GM18498 (cell line): Measurements from ENCODE around the gene SLC7A8.

Experiments
- ATAC-seq: cut with Tn5 transposase; IDR thresholded peaks from one replicate; pipeline ENCODE4 v1.9.1; 2021; ENCODE audit warnings: mild to moderate bottlenecking, moderate library complexity; ENCODE audit not compliant: unreplicated experiment

The SLC7A8 gene

DNA sequence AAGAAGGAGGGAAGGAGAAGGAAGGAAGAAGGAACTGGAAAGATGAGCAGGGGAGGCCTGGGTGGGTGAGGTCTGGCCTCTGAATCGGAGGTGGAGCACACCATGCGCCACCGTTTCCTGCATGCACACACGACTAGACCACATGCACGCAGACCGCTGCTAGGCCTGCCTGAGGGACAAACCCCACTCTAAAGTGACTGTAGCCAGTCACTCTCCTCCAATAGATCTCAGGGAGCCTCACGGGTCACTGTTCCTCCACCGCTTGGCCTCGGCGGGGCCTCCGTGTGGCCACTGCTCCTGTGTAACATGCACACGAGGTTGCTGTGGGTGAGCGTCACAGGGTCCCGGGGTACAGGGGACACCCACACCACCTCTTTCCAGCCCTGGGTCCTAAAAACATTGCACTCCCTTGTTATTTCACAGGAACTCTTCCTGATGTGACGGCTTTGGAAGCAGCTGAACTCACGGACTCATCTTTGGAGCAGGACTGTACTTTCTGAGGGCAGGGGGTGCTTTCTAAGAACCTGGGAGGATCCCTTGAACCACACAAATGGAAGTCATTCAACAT, 46.8 kb downstream of the SLC7A8 start:
- no peak for ATAC-seq

DNA sequence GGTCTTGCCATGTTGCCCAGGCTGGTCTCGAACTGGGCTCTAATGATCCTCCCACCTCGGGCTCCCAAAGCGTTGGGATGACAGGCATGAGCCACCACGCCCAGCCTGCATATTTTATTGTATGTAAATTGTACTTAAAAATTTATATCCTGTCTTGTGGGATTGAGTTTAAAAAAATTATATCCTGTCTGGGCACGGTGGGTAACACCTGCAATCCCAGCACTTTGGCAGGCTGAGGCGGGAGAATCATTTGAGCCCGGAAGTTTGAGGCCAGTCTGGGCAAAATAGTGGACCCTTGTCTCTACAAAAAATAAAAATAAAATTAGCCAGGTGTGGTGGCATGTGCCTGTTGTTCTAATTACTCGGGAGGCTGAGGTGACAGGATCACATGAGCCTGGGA, 50.5 kb downstream of the SLC7A8 start:
- no peak for ATAC-seq

DNA sequence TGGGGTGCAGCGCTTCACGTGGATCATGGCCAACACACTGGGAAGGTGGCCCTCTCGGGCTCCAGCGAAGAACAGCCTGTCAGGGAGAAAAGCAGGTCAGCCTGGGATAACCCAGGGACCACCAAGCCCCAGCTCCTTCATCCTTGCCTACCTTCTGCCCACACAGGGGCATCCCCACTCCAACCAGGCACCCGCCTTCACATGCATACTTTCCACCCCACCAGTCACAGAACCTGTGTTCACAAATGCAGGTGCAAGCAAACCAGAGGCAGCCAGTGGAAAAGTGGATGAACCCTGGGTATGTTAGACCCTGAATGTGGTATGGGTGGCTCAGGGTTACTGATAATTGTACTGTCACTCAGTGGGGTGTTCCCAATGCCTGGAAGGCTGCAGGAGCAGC, 52.0 kb downstream of the SLC7A8 start:
- ATAC-seq = no peak

DNA sequence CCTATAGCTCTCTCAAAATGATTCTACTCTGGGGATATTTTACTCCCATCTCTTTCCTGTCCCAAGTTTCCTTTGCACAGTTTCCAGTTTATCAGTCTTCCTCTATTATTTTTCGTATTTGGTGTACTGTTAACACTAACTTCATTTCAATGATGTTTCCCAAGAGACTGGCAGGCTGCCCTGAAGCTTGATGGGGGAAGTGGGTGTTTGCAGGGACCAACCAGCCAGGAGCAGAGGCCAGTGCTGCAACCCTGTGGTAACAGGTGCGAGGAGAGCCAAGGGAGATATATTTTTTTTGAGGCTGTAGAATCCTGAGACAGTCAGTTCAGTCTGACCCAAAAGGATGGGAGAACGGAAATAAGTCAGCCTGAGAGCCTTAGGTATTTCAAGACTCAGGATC, 52.6 kb downstream of the SLC7A8 start:
- no peak for ATAC-seq

DNA sequence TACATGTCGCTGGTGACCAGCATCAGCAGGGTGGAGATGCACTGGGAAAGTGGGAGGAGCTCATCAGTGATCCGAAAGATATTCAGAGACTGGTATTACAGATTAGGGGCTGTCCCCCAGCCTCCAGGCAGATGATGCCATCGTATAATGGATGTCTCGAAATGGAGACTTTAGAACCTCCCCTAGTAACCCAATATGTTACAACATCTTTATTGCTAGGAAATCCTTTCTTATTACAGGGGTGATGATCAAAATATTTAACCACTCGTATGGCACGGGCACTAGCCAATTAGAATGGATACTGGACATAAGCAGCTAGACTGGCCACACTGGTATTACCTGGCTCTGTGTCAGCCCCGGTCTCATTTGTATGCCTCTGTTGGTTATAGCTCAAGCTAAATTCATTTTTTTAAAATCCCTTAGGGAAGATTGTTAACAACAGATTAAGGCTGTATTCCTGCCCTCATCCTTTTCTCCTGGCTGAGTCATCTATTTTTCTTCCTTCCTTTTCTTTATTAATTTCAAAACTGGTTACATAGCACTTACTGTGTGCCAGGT, 53.6 kb downstream of the SLC7A8 start:
- ATAC-seq = no peak

DNA sequence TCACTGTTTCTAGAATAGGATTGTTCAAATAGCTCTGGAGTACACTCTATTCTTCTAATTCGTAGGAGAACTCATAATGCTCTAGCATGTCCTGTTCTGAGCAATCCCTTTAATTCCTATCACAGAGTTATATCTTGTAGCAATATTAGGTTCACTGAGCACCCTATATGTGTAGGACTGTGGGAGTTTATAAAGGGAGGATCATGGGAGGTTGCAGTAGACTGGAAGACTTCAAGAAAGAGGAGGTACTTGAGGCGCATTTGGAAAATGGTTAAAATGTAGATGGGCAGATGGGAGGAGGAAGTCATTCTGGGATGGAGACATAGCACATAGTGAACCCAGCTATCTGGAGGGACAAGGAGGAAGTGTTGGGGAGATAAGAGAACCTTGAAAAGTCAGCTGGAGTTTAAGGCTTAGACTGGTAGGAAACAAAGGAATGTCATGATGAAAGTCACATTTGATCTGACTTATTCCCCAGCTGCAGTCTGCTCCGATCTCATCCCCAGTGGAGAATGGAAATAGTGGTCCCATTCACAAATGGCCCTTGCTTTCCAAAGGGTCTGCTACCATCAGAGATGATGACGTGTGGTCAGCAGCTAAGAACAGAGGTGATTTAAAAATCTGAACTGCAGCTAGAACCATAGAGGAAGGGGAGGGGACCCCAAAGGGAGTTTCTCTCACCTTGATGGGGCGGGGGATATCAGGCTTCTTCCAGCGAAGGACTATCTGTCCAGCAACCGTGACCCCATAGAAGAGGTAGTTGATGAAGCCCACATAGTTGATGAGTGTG, 54.3 kb downstream of the SLC7A8 start:
- ATAC-seq = no peak

DNA sequence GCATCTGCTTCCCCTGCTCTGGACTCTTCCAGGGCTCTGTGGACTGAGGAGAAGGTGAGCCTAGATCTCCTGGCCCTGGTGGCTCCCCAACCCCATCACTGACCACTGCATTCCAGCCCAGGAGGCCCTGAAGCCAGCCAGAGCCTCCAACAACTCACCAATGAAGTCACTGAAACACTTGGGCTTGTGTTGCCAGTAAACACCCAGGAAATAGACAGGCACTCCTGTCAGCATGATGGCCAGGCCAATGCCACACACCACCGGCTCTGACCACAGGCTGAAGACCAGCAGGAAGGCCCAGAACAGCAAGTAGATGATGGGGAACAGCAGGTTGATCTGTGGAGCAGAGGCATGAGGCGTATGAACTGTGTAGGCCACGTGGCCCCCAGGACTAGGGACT, 55.6 kb downstream of the SLC7A8 start:
- ATAC-seq = no peak

DNA sequence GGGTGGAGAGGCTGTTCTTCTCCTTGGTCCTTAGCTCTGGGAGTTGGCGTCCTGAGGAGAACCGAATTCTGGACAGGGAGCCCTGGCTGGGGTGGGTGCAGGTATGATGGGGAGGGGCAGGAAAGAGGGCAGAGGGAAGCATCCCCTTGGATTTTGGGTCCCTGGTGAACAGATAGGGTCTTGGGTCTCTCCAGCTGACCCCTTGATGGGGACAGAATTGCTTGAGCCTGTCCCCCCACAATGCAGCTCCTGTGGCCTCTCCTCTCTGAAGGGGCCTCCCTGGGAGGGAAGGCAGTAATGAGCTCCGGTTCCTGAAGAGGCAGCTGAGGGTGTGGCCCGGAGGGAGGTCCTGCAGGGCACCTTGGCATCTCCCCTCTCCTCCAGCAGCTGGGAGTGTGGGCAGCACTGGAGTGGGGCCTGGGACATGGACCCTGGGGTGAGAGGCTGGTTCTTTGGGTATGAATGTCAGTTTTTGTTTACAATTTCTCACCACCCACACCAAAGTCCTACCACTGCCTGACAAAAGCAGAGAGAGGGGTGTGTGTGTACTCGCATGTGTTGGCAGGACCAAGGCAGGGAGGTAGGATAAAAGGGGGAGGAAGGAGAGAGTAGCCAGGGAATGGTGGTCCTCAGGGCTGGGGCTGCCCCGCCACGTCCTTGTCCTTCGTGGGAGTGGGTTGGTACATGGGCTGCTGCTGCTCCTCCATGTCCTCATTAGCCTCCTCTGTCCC, 56.7 kb downstream of the SLC7A8 start:
- no peak for ATAC-seq

DNA sequence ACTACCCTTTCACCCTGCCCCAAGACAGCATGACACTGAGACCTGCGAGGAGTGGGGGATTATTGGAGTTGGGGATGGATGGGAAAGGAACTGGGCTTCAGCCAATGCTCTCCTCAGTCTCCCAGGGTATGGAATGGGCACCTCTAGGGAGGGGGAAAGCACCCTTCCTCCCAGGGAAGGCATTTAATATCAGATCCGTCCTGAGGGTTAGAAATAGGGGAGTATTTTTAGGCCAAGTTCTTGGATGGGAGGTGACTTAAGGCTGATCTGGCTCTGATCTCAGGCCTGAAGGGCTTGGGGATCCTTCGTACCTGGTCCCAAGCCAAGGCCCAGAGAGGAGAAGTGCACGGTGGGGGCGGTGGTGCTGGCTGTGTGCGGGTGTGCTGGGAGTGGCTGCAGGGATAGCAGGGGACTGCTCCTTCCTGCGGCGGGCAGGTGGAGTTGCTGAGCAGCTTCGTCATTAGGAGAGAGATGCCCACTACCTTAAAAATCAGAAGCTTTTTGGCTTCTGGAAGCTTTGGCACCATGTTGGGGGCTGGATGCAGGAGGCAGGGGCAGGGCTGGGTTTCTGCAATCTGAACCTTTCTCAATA, 57.4 kb downstream of the SLC7A8 start:
- ATAC-seq = no peak

DNA sequence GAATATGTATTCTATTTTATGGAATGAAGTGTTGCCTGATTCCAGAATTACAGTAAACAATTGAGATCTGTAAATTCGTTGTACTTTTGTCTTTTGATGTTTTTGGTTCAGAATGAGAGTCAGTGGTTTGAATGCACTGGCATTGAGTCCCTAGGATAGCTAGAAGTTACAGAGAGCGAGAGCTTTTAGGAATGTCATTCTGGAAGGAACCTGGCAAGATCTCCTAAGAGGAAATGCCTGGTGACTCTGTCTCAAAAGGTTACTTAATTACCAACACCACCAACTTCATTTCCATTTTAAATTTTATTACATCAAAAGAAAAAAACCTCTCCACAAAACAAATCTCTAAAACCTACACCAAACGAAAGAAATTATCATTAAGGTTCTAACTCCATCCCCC, 58.4 kb downstream of the SLC7A8 start:
- ATAC-seq = no peak

DNA sequence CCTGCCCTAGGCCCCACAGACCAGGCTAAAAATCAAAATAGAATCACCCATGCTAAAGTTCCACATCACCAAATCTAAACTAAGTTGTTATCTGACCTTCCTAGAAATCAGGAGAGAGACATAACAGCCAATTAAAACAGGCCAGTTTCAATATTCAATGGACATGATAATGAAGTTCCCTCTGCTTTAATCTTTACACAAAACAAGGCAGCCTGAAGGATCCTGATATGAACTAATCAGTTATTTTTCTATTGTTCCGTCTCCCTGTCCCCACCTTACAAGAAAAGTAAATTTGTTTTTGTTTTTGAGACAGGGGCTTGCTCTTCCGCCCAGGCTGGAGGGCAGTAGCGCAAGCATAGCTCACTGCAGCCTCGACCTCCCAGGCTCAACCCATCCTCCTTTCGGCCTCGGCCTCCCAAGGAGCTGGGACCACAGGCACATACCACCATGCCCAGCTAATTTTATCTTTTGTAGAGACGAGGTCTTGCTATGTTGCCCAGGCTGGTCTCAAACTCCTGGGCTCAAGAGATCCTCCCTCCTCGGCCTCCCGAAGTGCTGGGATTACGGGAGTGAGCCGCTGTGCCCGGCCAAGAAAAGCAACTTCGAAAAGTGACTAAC, 59.0 kb downstream of the SLC7A8 start:
- ATAC-seq = no peak

DNA sequence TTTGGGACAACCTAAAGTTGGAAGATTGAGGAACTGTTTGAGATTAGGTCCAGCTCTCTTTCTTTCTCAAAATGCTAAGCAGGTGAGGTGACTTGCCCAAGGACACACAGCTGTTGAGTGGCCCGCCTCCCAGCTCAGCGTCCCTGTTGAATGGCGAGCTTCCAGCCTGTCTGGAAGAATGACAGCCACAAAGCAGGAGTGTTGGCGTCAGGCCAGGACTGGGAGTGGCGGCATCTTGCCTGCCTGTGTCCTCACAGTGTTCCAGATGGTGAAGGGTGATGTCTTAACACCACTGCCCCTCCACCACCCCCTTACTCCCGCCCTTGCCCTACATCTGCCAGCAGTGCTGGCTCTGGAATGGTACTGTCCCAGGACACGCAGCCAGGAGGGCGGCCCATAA, 60.0 kb downstream of the SLC7A8 start:
- no peak for ATAC-seq

DNA sequence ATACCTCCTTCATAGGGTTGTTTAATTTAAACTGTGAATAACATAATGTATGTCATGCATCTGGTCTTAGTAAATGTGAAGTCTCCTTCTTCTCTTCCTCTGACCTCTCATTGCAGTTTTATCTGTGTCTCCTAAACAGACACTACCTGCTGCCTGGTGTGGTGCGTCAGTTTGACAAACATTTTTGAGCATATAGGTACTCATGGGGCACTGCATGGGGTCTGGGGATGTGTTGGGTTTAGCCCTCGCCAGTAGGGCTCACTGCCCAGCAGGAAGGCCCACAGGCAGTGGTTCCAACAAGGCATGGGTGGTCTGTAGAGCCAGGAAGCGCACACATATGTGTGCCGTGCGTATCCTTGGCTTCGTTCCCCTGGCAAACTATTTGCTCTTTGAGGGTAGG, 61.4 kb downstream of the SLC7A8 start:
- ATAC-seq = no peak

DNA sequence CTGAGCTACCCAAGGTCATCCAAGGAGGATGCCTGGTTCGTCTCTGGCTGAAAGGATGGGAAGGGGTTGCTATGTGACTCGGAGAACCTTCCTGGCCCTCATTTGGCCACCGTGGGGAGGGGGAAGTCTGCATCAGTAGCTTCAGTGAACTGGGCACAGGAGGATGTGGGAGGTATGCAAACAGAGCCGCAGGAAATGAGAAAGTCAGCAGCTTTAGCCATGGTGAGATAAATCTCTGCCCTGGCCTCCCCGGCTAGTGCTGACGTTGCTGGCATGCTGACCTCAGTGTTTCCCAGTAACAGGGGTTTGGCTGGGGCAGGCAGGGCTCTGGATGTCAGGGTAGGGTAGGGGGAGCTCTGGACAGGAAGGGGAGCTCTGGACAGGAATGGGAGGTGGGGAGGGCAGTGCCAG, 62.1 kb downstream of the SLC7A8 start:
- ATAC-seq = no peak

DNA sequence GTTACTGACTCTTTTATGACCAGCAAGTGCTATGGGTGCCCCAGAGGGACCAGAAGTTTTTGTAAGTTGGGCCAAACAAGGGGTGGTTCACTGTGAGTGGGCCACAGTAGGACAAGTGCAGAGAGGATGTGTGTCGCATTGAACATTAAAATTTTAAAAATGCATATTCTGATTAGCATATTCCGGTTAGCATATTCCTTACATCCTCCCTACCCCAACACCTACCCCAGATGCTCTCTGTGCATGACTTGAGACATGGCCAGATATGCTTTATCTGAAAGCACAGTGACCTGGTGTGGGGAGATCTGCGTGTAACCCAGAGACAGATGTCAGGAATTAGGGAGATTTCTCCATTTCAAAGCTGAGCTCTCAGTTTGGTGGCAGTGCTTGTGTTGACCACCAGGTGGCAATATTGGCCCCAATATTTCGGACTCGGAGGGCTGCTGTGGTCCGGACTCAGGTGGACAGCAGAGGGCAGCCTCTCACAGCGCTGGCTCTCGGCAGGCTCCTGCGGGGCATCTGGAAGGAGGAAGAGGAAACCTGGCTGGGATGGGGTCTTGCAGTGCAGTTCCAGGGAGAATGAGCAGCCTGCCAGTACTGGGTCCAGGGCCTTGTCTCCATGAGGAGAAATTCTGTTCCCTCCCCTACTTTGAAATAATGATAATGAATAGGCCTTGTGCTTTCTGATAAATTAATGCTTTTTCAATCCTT, 62.8 kb downstream of the SLC7A8 start:
- ATAC-seq = peak; percentile 69

DNA sequence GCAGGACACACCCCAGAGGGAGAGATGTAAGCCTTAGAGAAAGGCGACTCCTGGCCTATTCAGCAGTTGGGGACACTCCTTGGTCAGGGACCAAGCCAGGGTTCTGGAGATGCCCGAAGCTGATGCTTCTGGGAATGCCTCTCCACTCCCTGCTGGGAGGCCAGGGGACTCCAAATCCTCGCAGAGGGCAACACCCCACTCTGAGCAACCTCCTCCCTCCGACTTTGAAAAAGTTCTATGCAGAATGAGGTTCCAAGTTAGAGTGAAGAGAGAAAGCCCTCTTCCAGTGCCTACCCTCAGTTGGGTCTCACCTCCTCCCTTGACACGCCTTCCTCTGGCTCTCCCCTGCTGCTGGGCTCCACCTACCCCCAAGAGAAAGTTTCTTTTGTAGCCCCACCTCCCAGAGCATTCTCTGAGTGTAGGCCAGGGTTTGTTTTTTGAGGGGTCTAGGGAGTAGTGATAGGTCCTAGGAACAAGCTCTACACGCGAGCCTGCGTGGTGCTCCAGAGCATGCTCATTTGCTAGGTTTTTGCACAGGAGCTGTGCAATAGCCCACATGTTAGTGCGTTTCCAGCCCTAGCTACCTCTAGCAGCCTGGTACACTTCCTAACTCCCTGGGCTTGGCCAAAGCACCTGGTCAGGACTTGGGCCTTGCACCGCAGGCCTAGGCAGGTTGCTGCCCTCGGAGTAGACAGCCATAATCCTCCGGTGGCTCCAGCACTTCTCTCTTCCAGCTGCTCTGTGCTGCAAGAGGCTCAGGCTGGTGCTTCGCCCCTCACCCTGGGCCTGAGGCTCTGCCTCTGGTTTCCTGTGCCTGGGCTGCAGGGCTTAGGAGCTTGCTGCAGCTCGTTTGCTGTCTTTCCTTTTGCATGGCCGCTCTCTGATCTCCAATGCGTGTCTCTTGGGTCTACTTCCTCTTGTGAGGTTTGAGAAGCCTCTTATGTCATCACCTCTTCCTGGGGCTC, 63.8 kb downstream of the SLC7A8 start:
- ATAC-seq = no peak

DNA sequence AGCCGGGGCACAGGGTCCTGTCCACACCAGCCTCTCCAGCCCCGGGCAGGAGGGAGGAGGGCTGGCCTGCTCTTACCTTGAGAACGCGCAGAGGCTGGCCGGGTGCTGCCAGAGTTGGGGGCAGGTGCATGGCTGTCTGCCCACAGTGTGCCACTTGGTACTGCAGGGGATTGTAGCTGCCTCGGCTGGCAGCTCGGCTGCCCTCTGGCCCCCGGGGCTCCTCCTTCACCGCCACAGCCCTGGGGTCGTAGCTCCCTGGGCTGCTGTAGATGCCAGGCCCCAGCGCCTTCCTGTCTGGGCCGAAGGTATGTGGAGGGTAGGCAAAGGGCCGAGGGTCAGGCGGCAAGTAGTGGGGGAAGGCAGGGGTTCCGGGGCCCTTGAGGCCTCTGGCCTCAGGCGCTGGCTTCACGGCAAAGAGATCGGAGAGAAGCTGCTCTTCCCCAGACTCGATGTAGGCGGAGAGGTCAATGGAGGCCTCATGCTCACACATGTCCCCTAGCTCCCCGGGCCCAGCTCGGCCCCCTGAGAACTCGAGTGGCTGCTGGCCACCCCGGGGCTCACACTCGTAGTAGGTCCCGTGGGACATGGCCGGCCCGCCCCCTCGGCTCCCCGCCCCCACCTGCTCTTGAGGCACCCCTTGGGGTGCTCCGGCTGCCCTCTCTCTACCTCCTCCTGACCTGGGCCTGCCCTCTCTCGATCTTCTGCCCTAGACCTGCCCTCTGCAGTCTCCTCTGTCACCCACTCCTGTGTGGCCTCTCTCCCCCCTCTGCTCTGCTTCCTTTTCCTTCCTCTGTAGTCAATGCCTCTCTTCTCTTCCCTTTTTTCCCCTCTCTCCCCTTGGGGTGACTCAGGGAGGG, 64.7 kb downstream of the SLC7A8 start, which contains the start of gene CEBPE:
CEBPE (minus strand) TSS at position 750 of the 857 bp plus-strand sequence; CDS start at position 586, 164 bp downstream.
- no peak for ATAC-seq

DNA sequence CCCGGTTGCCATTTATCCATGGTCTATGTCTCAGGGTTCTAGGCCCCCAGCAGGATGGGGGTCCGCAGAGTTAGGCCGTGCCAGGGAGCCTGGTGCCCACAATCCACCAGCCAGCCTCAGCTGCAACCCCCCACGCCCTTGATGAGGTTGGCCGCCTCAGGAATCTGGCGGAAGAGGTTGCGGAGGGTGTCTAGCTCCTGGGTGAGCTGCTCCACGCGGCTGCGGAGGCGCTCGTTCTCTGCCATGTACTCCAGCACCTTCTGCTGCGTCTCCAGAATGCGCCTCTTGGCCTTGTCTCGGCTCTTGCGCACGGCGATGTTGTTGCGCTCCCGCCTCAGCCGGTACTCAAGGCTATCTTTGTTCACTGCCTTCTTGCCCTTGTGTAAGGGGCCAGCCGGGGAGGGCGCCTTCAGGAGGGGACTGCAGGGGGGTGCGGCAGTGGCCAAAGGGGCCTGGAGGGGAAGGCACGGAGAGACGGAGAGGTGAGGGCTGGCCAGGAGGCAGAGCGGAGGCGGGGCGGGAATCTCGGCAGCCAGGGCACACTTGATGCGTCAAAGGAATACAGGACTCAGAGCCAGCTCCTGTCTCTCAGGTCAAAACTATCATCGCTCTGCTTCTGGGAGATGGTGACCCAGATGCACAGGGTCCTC, 66.0 kb downstream of the SLC7A8 start:
- ATAC-seq = no peak
